Neural crest cell (in vitro differentiated cells): Measurements from ENCODE around the gene AHCYL2. TPM values are rescaled to one million over a fixed set of nuclear protein-coding genes. Genes with fewer than 3 reads are reported as not detected.

ENCODE experiments used
- DNase-seq: peaks from one replicate; pipeline ENCODE4 v3.0.0; 2021; ENCODE audit warnings: low read depth, mixed read lengths, low spot score
- H3K27ac Mint-ChIP-seq: one replicate; pipeline ENCODE4 v1.8.0; 2021; ENCODE audit warnings: mild to moderate bottlenecking, mixed read lengths; ENCODE audit not compliant: unreplicated experiment
- H3K27me3 Mint-ChIP-seq: 2 replicates; pipeline ENCODE4 v1.8.0; 2021; ENCODE audit warnings: low read depth, mild to moderate bottlenecking, mixed read lengths
- H3K36me3 Mint-ChIP-seq: 2 replicates; pipeline ENCODE4 v1.8.0; 2021; ENCODE audit warnings: low read depth, mild to moderate bottlenecking, mixed read lengths
- H3K4me1 Mint-ChIP-seq: 2 replicates; pipeline ENCODE4 v1.8.0; 2021; ENCODE audit warnings: mixed read lengths
- H3K4me3 Mint-ChIP-seq: one replicate; pipeline ENCODE4 v1.8.0; 2021; ENCODE audit warnings: mild to moderate bottlenecking, mixed read lengths
- H3K9me3 Mint-ChIP-seq: 2 replicates; pipeline ENCODE4 v1.8.0; 2021; ENCODE audit warnings: mixed read lengths
- total RNA-seq: library from RNA; stranded (reverse); gene quantifications from 2 replicates; pipeline ENCODE4 v1.2.1, GENCODE V29; 2021
- TF ChIP-seq, protein P1 (sequence below): fragments of 200-600 bp; sonication (generic); conservative IDR thresholded peaks from 2 replicates; pipeline ENCODE4 v1.5.0; 2021; ENCODE audit warnings: antibody characterized with exemption, mild to moderate bottlenecking

The AHCYL2 gene
- total RNA-seq, 1 donor from 2014 or later: 19.1 TPM

DNA sequence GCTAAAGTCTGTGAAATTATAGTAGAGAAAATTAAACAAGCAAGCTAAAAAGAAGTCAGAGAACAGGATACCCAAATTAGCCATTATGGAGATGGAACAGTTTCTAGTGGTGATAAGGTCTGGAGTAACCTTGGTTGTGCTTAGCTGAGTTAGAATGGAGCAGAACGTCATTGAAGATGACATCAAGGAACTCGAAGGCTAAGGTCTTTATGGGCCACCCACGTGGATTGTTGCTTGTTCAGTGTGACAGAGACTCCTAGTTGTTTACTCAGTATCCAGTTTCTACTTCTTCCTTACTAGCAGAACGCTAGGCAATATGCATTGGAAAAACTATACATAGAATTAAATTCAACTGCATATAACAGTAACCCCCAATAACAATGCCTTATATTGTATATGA lies 39.7 kb downstream of the AHCYL2 start:
- Mint-ChIP-seq H3K36me3 (no peaks in the 10 kb centered on the region), H3K4me3 (no peak overlapping the region), H3K9me3 (no peaks in the 10 kb centered on the region), H3K27ac (no peak overlapping the region), H3K4me1 (peaks cover 11% of the 10 kb centered on the region), H3K27me3 (no peaks in the 10 kb centered on the region)
- TF ChIP-seq, protein P1, sequence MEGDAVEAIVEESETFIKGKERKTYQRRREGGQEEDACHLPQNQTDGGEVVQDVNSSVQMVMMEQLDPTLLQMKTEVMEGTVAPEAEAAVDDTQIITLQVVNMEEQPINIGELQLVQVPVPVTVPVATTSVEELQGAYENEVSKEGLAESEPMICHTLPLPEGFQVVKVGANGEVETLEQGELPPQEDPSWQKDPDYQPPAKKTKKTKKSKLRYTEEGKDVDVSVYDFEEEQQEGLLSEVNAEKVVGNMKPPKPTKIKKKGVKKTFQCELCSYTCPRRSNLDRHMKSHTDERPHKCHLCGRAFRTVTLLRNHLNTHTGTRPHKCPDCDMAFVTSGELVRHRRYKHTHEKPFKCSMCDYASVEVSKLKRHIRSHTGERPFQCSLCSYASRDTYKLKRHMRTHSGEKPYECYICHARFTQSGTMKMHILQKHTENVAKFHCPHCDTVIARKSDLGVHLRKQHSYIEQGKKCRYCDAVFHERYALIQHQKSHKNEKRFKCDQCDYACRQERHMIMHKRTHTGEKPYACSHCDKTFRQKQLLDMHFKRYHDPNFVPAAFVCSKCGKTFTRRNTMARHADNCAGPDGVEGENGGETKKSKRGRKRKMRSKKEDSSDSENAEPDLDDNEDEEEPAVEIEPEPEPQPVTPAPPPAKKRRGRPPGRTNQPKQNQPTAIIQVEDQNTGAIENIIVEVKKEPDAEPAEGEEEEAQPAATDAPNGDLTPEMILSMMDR: no peak
- DNase-seq: no peak

DNA sequence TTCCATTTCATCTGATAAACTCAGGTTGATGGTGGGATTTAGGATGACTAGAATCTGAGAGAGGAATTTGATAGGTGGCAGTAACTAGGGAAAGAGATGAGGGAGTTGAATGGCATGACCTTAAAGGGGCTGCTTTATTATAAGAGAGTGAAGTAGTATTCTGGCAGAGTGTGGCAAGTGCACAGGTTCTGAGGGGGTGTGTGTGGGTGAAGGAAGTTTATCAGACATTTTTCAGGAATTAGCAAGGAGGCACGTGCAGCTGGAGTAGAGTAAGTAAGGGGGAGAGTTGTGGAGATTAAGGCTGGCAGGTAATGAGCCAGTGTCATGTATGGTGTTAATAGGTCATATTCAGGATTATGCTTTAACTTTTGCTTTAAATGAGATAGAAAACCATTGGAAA lies 40.5 kb downstream of the AHCYL2 start:
- H3K27me3 Mint-ChIP-seq: no peaks in the 10 kb centered on the region
- TF ChIP-seq, protein P1: no peak
- H3K36me3 Mint-ChIP-seq: no peaks in the 10 kb centered on the region
- no peak for DNase-seq
- peaks cover 5% of the 10 kb centered on the region for H3K4me1 Mint-ChIP-seq
- H3K9me3 Mint-ChIP-seq: no peaks in the 10 kb centered on the region
- no peak overlapping the region for H3K27ac Mint-ChIP-seq
- no peak overlapping the region for H3K4me3 Mint-ChIP-seq

DNA sequence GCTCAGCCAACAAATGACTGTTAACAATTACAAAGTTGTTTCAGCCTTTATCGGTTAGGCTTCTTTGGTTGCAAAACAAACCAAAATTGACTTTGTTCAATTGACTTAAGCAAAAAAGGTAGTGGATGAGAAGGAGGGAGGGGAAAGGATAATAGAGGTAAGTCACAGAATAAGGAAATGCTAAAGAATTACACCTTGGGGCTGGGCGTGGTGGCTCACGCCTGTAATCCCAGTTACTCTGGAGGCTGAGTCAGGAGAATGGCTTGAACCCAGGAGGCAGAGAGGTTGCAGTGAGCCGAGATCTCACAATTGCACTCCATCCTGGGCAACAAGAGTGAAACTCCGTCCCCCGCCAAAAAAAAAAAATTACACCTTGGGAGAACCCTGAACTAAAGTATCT lies 41.4 kb downstream of the AHCYL2 start:
- TF ChIP-seq, protein P1: no peak
- peaks cover 4% of the 10 kb centered on the region for H3K4me1 Mint-ChIP-seq
- H3K9me3 Mint-ChIP-seq: no peaks in the 10 kb centered on the region
- H3K36me3 Mint-ChIP-seq: no peaks in the 10 kb centered on the region
- no peak for DNase-seq
- no peak overlapping the region for H3K4me3 Mint-ChIP-seq
- no peak overlapping the region for H3K27ac Mint-ChIP-seq
- no peaks in the 10 kb centered on the region for H3K27me3 Mint-ChIP-seq

DNA sequence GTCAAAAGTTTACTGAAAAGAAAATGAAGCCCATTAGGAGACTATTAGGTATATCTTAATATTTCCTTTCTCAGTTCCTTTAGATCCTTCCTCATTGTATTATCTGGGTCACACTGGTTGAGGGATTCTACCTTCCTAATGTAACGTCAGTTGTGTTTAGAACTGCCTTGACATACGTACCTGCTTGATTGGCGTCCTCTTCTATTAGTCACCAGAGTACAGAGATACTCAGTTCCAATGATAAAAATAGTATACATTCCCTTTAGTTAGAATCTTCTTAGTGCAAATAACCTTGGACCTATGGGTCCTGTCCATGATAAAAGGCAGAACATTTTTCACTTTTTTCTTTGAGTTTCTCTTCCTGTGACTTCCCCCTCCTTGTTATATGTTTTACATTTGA lies 45.2 kb downstream of the AHCYL2 start:
- no peak overlapping the region for H3K27ac Mint-ChIP-seq
- H3K4me1 Mint-ChIP-seq: peaks cover 5% of the 10 kb centered on the region
- TF ChIP-seq, protein P1: no peak
- H3K36me3 Mint-ChIP-seq: peaks cover 27% of the 10 kb centered on the region
- no peak for DNase-seq
- no peaks in the 10 kb centered on the region for H3K27me3 Mint-ChIP-seq
- H3K9me3 Mint-ChIP-seq: peaks cover 20% of the 10 kb centered on the region
- H3K4me3 Mint-ChIP-seq: no peak overlapping the region

DNA sequence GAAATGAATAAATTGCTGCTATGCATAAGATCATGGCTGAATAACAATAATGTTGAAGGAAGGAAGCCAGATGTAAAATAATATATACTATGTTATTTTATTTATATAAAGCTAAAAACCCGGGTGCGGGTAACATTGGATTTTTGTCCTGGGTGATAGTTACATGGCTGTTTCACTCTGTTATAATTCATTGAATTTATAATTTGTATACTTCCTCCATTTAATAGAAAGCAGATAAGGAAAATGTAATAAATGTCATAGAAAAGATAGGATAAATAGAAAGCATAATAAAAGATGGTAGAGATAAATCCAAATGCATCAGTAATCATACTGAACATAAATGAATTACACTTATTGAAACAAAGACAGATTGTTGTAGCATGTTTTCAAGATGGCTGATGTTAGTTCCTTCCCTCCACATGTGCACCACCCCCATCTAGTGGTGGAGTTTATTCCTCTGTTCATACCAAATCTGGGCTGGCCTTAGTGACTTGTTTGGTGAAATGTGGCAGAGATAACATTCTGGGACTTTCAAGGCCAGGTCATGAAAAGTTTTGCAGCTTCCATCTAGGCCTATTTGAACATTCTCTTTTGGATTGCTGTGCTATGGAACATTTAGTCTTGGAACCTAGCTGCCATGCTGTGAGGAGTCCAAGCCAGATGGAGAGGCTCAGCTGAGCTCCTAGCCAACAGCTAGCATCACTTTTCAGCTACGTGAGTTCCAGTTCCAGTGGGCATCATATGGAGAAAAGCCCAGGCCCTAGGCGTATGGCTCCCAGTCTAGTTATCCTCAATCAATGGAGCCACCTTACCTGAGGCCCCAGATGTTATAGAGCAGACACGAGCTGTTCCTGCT lies 46.9 kb downstream of the AHCYL2 start:
- TF ChIP-seq, protein P1: peak; percentile 72
- Mint-ChIP-seq H3K9me3 (peaks cover 20% of the 10 kb centered on the region), H3K4me3 (no peak overlapping the region), H3K36me3 (peaks cover 27% of the 10 kb centered on the region), H3K4me1 (peaks cover 5% of the 10 kb centered on the region), H3K27ac (peak overlapping the region; percentile 31), H3K27me3 (no peaks in the 10 kb centered on the region)
- DNase-seq: peak; percentile 37
